Body of pancreas (tissue), 4 donors: ENCODE measurements around the gene JSRP1.

ENCODE experiments used
- CTCF ChIP-seq, 7 experiments: fragments of 450-650 bp in 4 of 7; fragments of 200-600 bp in 3 of 7; sonication (generic) in 3 of 7; IDR thresholded peaks; one replicate each; pipeline ENCODE4 v1.5.1; 2016 to 2019; ENCODE audit warnings: antibody characterized with exemption in 7 of 7
- POLR2A ChIP-seq, 3 donors: fragments of 450-650 bp; IDR thresholded peaks; one replicate each; pipeline ENCODE4 v1.6.1; 2016; ENCODE audit warnings: antibody characterized with exemption in 3 of 3, mild to moderate bottlenecking in 2 of 3

- TF ChIP-seq CTCF (IDR thresholded peaks at IDR 0.05) = no peak
- no peak for TF ChIP-seq POLR2A (IDR thresholded peaks at IDR 0.05)
Observed at GRCh38 chr19:2234996-2235380, 21.2 kb downstream of the JSRP1 start.
